ENCODE data around the gene ZPBP. TPM values are rescaled to one million over a fixed set of nuclear protein-coding genes. Genes with fewer than 3 reads are reported as not detected.
"Not testable (repeated sequence)": the region's sequence is repeated elsewhere in the genome, so short reads cannot be mapped to it uniquely, and the experiment has no call there.

Gene ZPBP, protein sequence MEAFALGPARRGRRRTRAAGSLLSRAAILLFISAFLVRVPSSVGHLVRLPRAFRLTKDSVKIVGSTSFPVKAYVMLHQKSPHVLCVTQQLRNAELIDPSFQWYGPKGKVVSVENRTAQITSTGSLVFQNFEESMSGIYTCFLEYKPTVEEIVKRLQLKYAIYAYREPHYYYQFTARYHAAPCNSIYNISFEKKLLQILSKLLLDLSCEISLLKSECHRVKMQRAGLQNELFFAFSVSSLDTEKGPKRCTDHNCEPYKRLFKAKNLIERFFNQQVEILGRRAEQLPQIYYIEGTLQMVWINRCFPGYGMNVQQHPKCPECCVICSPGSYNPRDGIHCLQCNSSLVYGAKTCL
- total RNA-seq: not detected

DNA sequence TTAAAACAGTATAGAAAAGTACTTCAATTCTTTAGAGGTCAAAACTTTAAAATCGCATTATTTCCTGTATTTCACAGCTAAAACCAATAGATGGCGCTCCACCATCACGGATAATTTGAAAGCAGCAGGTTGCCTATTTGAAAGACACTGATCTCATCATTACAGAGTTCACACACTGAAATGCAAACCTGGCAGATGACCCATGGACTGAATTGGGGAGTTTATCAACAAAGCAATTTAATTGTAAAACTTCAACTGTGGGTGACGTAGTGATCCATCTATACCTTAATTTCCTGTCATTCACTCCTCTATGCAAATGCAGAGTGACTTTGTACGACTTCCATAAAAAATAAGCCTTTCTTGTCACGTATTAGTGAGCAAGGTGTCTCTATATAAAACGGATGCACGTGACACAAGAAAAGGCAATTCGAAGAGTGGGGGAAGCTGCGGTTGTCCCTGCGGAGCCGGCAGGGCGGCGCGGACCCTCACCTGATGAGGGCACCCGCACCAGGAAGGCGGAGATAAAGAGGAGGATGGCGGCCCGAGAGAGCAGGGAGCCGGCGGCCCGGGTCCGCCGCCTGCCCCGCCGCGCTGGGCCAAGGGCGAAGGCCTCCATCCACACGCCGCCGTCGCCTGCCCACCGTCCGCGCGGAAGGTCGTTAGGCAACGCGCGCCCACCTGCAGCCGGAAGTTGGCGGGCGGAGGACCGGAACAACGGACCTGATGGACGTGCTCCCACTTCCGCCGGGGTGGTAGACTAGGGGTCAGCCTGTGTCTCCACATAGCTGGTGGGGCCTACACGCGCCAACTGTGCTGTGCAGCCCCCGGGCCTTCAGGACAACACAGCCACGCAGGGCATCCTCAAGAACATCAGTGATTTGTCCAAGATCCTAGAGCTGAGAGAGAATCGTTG, at the start of gene ZPBP:
Gene ZPBP, minus strand, starts transcription at position 668 of the 913 bp plus-strand sequence. Its CDS starts 52 bp downstream, at position 616.
- DNase-seq: peak; percentile 48

DNA sequence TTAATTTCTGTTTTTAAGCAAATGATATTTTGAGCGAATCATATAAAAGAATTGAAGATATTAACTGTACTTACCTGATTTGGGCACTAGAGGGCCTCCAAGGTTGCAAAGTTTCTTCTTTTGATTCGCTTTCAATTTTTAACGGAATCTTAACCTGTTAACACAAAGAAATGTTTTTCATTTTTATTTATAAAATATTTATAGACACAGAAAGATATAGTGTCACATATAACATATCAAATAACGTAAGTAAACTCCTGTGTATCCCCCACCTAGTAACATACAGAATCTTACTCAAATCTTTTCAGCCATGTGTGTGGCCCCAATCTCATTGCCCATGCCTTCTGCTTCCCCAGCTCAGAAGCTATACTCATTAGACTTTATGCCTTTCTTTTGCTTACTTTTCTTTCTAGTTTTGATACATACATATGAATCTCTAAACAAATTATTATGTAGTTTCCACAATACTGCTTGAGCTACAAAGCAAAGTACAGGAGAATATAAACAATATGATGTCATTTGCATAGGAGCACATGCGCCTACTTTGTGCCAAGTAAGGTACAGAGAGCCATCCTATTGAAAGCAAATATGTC, 49.5 kb upstream of the ZPBP start:
- peak; percentile 34 for DNase-seq

DNA sequence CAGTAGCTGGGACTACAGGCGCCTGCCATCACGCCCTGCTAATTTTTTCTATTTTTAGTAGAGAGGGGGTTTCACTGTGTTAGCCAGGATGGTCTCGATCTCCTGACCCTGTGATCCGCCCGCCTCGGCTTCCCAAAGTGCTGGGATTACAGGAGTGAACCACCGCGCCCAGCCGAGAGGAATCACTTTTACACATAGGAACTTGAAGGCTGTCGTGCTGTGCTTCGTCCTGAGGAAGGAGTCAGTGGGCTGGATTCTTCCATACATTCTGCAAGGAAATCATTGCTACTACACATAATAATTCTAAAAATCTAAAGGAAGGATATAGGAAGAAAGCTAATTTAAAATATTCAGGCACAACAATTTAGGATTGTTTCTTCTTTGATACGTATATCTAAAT, 48.8 kb upstream of the ZPBP start:
- no peak for DNase-seq

DNA sequence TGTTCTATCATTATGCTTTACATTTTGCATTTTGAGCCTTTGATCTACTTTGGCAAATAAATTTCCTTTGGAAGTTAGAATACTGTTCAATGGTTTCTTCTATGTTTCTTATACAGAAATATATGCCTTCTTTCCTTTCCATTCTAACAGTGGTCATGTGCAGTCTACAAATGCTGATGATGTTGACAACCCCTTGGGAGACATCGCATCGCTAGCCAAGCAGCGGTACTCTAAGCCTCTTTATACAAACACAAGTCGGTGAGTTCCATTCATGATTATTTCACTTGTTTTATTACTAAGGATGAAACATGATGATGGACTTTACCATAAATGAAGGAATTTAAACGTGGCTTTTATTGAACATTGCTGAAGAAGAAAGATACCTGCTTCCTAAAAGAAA, 48.1 kb upstream of the ZPBP start:
- DNase-seq: no peak

DNA sequence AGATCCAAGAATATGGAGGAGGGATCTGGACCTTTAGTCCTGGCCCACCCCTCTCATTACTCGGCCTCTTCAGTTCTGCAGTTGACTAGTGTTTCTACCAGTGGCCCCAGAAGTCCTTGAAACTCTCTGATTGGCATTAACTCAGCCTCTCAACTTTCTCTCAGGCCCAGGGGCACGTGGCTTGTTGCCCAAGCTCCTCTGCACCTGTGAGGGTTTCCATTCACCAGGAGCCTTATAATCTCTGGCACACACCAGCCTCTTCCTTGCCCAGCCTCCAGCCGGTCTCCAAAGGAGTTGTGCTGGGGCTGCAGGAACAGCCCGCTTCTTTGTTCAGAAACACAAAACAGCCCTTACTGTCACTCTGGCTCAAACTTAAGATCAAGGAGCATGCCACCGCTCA, 47.6 kb upstream of the ZPBP start:
- DNase-seq: no peak

DNA sequence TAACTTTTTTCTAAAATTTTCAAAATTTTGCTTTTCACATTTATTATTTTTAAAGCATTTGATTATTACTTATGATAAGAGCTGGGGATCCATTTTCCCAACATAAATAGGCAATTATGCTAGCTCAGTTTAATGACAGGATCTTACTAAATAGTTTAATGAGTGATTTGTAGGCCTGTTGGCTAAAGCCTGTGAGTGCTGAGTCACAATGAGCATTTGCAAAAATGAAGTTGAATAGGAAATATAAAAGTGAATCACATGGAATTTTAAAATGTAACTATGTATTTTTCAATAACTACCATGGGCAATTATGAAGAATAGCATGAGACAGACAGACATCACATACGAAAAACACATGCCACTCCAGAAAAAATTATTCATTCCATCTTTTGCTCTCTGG, 45.1 kb upstream of the ZPBP start:
- no peak for DNase-seq

DNA sequence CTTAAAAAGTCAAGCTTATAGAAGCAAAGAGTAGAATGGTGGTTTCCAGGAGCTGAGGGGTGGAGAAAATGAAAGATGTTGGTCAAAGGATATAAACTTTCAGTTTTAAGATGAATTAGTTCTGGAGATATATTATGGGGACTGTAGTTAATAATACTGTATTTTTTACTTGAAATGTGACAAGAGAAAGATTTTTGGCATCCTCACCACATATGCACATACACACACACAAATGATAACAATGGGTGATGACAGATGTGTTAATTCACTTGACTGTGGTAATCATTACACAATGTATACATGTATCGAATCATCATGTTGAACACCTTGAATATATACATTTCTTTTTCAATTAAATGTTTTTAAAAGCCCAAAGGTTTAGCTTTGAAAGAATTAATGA, 32.7 kb upstream of the ZPBP start:
- no peak for DNase-seq

DNA sequence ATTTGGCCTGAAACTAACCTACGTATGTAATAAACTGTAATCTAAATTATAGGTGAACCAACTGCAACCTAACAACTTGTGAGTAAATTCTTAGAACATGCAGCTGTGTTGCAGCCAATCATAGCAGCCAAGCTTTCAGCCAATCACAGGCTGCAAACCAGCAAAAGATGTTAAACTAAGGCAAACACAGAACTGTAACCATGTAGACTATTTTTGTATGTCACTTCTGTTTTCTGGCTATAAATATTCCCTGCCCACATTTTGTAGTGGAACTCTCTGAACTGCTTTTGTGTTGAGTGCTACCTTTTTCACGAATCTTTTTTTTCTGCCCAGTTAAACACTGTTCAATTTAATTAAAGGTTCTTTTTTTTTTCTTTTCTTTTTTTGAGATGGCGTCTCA, 28.2 kb upstream of the ZPBP start:
- no peak for DNase-seq

DNA sequence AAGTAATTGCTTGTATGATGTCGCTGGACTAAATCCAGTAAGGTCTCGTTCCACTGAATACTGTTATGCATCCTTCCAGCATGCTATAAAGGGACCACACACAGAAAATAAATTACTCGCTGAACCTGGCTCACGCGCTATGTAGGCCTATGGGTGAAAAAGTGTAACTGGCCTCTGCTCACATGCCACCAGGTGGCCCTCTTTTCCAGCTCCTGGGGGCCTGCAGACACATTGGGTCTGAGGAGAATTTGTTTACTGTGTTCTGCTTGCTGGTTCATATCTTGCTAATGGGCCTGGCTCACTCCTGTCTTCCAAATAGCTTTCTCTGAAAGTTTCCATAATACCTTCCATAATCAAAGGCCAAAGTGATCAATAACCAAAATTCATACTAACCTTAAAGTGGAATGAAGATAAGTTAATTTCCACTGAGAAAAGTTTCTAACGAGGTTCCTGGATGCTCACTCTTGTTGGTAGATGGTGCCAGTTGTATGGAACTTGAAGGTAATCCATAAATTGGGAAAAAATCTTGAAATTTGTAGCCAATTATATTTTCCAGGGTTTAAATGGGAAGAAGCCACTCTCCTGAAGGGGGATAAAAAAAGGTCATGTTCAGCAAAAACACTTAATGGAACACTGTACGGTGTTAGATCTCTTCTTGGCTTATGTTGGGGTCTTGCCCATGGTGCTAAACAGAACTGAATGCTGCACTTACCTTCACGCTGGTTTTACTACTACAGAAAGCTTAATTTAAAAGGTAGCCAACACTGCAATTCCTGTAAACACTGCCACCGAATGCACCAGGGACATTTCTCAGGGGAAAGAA, 27.0 kb upstream of the ZPBP start:
- DNase-seq: no peak

DNA sequence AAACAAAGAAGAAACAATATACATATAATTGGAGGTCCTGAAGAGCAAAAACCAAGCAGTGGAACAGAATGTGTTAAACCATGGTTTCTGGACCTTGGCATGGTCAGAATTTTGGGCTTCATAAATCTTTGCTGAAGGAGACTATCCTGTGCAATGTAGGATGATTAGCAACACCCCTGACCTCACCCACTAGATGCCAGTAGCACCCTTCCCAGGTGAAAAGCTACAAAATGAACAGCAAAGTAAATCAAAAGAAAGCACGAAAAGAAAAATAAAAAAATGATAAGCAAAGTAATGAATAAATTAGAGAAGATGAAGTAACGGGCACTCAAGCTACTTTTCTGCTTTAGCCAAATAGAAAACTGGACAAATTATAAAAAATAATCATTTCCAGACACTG, 19.2 kb upstream of the ZPBP start:
- DNase-seq: no peak

DNA sequence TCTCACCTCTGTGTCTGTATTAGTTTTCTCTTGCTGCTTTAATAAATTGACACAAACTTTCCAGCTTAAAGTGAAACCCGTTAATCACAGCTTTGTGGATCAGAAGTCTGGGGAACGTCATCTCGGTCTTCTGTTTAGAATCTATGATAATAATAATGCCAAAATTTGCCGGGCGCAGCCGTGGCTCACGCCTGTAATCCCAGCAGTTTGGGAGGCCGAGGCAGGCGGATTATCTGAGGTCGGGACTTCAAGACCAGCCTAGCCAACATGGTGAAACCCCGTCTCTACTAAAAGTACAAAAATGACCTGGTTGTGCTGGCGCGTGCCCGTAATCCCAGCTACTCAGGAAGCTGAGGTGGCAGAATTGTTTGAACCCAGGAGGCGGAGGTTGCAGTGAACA, 8.8 kb upstream of the ZPBP start:
- no peak for DNase-seq

DNA sequence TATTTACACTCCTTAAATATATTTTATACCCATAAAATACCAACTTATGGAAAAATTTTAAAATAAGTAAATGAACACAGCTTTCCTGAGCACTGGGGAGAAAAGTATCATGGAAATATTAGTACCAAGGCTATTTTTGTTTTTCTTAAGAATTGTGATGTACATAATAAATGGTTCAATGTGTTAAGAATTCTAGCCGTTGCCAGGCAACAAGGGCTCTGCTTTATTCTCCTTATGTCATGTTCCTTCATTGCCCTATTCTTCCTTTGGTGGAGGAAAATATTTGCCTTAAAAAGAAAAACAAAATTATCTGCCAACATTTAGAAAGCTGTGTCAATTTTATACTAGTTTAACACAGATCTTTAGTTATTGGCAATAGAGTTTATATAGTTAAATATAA, 2.6 kb upstream of the ZPBP start:
- no peak for DNase-seq

DNA sequence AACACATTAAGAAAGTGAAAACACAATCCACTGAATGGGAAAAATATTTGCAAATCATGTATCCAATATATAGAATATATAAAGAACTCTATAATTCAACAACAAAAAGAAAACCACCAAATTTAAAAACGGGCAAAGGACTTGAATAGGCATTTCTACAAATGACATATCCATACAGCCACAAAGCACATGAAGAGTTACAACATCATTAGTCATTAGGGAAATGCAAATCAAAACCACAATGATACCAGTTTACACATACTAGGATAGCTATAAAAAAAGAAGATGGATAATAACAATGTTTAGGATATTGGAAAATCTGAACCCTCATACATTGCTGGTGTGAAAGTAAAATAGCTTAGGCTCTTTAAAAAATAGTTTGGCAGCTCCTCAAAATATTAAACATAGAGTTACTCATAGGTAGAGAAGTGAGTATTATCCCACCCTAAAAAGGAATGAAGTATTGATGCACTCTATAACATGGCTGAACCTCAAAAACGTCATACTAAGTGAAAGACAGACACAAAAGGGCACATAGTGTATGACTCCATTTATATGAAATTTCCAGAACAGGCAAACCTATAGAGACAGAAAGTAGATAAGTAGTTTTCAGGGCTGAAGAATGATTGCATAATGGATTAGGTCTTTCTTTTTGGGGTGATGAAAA, 4.5 kb downstream of the ZPBP start:
- no peak for DNase-seq

DNA sequence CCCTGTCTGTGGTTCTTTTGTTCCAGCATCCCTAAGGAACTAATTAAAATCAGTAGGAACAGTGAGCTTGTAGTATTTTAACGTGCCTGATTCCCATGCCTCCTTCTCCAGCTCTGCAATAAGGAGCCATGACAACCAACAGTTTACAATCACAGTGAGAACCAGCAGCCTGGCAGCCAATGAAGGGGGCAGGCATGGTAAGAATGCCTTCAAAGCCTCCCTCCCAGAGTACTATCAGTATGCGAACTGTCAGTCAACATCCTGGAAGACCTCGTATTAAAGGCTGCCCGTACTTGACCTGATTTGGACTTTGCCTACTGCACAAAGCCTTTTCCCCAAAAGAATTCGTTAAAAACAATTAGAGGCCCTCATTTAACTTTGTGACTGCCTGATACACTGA, 7.7 kb downstream of the ZPBP start:
- no peak for DNase-seq

DNA sequence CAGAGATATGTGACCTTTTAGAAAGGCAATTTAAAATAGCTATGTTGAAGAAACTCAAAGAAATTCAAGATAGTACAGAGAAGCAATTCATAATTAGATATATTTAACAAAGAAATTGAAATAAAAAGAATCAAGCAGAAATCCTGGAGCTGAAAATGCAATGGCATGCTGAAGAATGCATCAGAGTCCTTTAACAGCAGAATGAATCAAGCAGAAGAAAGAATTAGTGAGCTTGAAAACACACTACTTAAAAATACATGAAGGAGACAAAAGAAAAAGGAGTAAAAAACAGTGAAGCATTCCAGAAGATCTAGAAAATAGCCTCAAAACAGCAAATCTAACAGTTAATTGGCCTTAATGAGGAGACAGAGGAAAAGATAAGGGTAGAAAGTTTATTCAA, 20.0 kb downstream of the ZPBP start:
- no peak for DNase-seq

DNA sequence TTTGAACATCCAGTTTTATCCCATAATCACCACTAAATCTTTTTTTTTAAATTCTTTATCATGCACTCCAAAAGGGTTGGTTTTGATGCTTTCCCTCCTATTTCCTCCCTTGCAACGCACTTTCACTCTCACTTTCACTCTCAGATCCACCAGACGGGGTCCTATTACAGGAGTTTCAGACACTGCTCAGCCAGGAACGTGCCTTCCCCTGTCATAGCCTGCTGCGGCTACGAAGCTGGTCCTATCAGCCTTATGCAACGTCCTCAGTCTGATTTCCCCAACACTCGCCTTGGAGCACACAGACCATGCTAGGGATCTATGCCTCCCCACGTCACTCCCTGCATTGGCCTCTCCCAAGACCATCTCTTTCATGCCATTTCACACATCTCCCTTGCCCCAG, 23.4 kb downstream of the ZPBP start:
- no peak for DNase-seq

DNA sequence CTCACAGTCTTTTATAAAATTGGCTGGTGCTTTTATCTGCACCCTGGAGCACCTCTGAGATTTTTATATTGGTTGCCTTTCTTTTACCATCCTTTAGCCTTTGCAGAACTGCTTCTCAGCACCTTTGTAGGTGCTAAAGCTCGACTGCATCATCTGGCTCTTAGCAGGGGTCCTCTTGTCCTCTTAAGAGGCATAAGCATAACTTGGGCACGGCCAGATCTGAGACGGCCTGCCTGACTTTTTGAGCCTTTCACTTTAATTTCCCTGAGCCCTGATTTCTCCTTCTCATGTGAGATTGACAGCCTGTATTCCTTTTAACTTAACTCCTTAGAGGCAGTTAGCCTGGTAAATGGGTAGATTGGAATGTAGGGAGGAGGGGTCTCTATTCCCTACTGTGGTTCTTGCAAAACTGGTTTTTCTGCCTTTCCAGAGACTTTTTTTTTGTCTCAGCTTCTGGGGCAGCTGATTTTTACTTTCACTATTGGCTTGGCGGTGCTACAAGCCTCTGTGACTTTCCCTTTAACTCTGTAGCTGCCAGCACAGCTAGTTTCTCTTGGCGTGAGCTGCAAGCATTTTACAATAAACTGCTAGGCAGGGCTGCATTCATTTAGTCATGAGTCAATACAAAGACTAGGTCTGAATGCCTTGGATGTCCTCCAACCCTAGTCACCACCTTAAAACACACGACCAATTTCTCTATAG, 24.0 kb downstream of the ZPBP start:
- DNase-seq: no peak

DNA sequence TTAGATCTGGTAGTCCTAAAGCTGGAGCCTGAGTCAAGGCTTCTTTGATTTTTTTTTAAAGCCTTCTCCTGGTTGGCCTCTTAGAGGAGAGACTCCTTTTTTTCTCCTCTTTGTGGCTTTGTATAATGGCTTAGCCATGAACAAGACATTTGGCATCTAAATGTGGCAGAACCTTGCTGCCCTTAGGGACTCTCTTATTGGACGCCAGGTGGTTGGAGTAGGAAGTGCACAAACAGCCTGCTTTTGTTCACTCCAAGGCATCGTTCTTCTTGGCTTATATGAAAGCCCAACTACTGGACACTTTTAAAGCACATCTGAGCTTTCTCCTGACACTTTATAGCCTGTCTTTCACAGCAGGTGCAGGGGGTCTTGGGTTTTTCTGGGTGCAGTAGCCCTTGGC, 25.0 kb downstream of the ZPBP start:
- no peak for DNase-seq

DNA sequence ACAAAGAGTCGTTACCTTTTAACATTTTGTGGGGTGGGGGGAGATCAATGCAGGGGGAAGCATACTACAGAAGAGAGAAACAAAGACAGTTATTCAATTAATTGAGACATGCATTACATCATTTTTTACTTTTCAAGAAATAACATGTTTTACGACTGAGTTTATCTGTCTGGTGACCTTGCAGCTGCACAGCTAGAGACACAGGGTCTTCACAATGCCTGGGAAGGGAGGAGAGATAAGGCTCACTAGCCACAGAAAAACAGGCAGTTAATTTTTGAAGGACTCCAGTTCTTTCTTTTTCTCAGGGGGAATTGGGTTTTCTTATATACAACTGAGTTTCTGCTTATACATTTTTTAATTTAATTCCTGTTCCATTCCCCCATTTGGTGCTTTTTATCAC, 30.1 kb downstream of the ZPBP start:
- no peak for DNase-seq

DNA sequence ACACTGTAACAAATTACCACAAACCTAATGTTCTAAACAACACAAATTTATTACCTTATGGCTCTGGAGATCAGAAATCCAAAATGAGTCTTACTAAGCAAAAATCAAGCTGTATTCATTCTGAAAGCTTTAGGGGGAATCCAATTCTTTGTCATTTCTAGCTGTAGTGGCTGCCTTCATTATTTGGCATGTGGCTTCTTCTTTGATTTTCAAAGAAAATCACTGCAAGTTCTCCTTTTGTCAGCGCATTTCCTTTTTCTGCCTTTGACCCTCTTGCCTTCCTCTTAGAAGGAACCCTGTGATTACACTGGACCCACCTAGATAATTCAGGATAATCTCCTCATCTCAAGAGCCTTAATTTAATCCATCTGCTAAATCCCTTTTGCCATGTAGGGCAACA, 36.9 kb downstream of the ZPBP start:
- no peak for DNase-seq

DNA sequence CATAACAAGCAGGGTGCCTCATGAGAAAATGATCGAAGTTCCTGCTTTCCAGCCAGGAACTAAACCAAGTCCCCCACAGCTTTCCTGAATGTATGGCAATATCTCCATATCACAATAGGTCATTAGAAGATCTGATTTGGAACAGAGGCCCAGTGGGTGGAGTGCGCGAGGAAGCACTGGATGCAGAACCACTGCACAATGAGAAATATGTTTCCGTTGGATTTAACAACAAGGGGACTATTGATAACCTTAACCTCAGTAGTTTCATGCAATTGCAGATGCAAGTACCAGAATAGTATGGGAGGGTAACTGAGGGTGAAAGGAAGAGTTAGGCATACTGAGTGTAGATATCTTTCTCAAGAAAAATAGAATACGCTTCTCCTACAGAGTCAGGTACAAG, 45.3 kb downstream of the ZPBP start:
- DNase-seq: no peak

DNA sequence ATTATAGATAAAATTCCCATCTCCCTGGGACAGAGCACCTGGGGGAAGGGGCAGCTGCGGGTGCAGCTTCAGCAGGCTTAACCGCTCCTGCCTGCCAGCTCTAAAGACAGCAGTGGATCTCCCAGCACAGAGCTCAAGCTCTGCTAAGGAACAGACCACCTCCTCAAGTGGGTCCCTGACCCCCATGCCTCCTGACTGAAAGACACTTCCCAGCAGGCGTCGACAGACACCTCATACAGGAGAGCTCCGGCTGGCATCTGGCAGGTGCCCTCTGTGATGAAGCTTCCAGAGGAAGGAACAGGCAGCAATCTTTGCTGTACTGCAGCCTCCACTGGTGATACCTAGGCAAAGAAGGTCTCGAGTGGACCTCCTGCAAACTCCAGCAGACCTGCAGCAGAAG, 51.9 kb downstream of the ZPBP start:
- not testable (repeated sequence) for DNase-seq
